Stimulated activated CD4-positive, alpha-beta T cell treated with anti-CD3 and anti-CD28 coated beads, Interleukin-15, amount 100 ng/mL, for 24 hours (primary cell): ENCODE measurements around the gene EBP.

ENCODE experiments used
- DNase-seq: peaks from one replicate; pipeline ENCODE4 v3.0.0-alpha.2; 2020

EBP gene

DNA sequence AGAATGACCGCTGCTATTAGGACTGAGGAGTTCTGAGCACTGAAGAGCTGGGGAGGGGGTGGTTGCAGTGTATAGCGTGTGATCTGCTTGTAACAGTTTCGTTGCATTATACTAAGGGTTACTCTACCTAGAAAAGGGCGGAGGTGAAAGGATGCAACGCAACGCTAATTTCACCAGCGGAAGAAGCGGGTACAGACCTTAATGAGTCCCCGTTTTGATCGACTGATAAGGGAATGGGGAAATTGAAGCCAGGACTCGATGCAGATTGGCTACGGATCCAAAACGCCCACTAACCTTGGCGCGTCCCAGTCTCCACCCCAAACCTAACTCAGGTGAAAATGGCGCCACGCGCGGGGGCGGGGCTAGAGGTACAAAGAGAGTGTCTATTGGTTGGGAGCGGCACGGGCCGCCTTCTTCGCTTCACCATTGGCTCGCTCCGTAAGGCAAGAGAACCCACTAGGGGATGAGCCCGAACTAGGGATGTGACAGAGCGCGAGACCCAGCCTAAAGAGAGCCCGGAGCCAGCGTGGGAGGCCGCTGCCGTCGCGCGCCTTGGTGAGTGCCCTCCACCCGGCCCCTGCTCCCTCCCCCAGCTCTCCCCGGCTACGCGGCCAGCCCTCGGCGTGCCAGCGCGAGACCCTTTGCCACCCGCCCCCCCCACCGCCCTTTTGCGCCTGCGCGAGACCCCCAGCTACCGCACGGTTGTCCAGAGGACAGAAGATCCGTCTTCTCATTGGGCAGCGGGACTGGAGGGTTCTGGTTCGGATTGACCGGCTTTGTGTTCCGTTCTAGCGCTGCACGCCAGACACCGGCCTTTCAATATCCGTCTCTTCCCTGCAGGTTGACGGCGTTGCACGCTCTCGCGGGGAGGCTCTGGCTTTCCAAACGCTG lies at the start of gene EBP:
TSS of gene EBP (plus strand) at position 456 of the 891 bp plus-strand sequence. CDS start 1,964 bp downstream, outside the sequence.
- DNase-seq, result peak; percentile 96

DNA sequence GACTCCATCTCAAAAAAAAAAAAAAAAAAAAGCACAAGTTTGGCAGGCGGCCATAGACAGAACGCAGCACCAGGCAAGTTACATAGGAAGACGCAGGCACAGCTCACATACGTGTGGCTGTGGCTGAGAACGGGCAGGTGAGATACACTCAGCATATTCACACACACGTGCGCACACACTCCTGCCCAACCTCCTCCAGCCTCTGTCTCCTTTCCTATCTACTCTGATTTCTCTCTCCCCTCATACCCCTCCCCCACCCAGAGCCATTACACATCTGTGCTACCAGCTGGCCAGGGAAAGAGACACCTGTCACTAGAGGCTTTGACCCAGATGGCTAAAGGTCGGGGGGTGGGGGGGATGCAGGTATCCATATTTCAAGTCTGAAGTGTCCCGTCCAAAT lies 49.4 kb upstream of the EBP start:
- DNase-seq, result no peak

DNA sequence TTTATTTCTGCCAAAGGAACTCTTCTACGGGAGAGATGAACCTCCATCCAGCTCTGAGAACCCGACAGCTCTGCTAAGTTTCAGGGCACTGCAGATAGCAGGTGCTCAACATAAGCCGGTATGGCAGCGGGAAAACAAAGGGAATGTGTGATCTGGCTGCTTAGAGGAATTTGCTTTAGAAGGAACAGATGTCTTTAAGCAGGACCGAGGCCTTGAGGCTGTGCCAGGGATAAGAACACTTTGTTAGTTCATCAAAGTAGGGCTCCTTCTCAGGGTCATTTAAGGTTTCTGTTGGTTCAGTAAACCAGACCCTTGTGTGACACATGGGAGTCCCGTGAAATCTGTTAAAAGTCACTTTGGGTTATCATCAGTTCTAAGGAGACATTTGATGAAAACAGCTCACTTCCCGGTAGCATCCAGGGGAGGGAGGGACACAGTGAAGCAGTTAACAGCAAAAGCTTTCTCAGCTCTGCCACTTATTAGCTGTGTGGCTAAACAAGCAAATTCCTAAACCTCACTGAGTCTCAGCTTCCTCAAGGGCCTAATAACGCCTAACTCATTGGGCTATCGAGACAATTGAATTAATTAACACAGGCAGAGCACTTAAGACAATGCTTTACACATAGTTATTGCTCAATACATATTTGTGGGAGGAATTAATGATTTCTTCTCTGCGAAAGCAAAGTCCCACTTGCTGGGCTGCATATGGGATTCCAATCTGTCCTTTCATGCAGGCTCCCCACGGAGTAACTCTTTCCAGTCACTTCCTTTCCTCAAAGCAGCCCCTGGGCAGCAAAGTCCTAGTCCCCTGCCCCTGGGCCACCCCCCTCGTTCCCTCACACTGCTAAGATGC lies 48.5 kb upstream of the EBP start:
- DNase-seq, result no peak

DNA sequence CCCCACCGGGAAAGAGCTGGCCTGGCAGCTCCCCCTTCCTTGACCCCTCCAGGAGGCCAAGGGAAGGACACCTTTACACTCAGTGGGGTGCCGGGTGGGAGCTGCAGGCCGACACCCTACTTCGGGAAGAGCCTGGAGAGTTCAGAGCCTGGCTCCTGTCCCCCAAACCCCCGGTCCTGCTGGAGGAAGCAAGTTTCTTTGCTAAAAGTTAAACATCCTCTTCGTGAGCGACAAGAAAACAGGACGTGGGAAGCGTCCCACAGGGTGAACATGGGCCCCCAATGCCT lies 48.0 kb upstream of the EBP start:
- DNase-seq, result no peak

DNA sequence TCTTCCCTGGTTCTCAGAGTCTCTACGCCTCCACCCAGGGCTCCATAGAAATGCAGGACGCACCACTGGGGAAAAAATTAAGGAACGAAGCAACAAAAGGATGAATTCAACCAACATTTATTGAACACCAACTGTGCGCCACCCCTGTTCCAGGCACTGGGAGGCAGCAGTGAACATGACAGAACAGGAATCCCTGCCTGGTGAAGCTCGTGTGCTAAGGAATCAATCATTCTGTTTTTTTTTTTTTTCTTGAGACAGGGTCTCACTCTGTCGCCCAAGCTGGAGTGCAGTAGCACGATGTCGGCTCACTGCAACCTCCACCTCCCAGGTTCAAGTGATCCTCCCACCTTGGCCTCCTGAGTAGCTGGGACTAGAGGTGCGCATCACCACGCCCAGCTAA lies 47.5 kb upstream of the EBP start:
- peak; percentile 30 for DNase-seq

DNA sequence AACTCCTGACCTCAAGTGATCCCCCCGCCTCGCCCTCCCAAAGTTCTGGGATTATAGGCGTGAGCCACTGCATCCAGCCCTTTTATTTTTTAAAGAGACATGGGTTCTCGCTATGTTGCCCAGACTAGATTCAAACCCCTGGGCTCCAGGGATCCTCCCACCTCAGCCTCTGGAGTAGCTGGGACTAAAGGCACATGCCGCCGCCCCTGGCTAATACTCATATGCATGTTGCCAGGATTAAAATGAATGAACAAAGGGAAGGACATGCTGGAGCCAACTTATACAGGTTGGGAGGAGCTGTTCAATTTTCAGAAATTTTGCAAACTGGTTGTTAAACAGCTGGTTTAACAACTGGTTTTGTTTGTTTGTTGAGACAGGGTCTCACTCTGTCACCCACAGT lies 47.0 kb upstream of the EBP start:
- no peak for DNase-seq

DNA sequence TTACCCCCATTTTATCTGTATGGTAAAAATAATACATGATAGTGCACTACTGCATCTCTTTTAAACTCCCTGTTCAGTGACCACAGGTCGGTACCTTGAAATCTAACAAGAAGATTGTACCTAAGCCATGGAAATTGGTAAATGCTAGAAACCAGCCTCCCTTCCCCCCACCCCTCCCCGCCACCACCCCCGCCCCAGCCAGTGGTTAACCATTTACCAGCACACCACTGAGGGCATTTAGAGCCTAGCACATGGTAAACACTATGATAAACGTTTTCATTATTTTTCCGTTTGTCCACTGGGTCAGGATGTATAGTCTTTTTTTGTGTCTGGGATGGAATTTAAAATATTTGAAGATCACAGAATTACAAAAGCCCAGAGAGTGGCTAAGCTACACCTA lies 46.3 kb upstream of the EBP start:
- DNase-seq, result peak; percentile 28

DNA sequence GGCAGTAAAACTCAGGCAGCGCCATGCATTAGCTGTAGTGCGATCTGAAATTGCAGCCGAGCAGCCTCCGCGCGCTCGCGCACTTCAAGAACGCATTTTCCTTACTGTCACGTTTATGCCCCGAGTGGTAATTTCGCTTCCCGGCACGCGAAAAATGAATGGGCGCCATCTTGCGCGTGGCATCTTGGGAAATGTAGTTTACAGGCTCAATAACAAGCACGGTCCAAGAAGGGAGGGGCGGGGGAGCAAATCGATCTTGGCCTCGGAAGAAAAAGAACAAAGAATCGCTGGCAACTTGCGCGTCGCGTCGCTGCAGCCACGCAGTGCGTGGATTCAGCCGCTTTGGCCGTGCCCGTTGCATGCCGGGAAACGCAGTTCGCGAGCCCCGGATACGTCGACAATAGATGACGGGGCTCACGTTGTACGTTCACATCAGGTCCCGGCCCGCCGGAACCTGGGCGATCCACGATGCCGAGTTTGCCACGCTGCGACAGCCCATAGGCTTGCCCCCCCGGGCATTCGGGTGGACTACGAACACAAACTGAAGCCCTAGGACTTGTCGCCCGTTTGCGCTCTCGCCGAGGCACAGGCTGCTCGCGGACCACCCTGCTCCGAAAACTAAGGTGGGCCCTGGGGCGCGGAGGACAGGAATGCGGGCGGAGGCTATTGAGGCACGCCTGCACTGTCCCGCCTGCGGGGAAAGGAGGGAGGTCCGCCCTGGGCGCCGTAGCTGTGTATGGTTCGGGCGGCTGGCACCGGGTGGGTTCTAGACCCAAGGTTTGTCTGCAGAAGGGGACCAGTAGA lies 45.6 kb upstream of the EBP start, which contains the start of gene FTSJ1:
TSS of gene FTSJ1 (plus strand) at position 426 of the 804 bp plus-strand sequence. CDS start 1,849 bp downstream, outside the sequence.
- DNase-seq, result peak; percentile 89

DNA sequence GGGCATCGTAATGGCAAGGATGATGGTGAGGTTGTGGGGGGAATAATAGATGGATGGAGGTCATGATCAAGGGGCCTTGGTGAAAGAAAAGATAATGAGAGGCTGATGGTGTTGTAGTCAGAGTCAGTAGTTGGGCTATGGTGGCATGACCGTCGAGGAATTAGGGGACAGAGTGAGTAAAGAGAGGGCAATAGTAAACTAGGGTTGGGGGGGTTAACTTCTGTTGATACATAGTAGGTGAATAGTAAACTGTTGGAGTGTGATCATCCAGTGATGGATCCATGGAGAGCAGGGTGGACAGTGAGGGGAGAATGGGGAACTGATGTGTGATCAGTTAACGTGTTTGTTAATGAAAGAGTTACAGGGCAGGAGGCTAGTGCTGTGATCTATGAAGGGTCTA lies 44.7 kb upstream of the EBP start:
- DNase-seq, result no peak

DNA sequence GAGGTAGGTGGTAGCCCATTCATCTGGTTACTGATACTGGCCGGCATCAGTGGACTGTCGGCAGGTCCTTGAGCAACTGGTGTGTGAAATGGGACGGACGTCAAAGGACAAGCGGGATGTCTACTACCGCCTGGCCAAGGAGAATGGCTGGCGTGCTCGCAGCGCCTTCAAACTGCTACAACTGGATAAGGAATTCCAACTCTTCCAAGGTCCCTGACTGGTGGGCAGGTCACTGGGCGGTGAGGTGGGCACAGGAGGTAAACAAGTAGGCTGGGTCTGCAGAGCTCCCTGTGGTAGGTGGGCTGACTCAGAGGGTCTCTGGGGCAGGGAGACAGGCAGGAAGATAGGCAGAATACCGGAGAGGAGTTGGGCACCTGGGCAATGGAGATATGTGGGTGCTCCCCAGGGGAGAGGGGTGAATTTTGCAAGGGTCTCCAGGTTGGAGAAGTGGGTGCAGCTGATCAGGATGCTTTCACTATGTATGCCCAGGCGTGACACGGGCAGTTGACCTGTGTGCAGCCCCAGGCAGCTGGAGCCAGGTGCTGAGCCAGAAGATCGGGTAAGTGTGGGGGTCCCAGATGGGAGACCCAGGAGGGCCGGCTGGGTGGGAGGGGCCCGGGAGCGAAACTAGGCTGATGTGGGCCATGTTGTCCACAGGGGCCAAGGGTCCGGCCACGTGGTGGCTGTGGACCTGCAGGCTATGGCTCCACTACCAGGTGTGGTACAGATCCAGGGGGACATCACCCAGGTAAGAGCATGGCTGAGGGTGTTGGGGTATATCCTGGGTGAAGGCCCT lies 43.5 kb upstream of the EBP start:
- DNase-seq, result no peak

DNA sequence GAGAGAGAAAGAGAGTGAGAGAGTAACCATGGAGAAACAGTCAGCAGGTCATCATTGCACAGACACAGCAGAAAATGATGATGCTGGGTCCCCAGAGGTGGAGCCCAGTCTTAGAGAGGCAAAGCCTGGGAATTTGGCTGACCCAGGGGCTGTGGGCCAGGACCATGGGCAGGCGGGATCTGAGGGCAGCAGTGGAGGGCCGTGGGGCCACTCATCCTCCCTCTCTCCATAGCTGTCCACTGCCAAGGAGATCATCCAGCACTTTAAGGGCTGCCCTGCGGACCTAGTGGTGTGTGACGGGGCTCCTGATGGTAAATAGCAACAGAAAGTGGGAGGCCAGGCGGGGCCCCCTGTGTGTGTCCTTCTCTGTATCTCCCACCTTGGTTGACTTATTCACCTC lies 42.8 kb upstream of the EBP start:
- no peak for DNase-seq

DNA sequence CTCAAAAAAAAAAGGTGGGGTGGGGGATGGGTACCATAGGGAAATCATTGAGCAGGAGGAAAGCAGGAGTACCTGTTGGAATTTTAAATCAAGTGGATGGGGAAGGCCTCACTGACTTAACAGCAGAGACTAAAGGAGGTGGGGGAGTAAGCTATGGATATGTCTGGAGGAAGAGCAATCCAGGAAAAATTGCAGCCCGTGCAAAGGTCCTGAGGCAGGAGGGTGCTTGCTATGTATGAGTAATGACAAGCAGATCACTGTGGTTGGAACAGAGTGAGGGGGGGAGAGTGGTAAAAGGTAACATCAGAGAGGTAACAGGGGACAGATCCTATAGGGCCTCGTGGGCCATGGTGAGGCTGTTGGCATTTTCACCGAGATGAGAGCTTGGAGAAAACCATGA lies 41.5 kb upstream of the EBP start:
- DNase-seq, result no peak

DNA sequence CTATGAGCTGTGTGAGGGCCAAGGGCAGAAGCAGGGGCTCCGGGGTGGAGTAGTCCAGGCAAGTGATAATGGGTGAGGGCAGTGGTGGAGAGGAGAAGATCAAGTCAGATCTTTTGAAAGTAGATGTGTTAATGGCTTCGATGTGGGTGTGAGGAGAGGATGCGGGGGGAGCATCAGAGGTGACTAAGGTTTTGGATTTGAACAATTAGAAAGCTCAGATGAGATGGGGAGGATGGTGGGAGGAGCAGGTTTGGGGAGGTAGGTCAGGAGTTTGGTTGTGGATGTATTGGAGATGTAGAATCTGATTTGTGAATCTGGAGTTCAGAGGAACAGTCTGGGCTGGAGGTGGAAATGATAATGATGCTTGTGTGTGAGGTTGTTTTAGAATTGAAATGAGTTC lies 41.0 kb upstream of the EBP start:
- no peak for DNase-seq

DNA sequence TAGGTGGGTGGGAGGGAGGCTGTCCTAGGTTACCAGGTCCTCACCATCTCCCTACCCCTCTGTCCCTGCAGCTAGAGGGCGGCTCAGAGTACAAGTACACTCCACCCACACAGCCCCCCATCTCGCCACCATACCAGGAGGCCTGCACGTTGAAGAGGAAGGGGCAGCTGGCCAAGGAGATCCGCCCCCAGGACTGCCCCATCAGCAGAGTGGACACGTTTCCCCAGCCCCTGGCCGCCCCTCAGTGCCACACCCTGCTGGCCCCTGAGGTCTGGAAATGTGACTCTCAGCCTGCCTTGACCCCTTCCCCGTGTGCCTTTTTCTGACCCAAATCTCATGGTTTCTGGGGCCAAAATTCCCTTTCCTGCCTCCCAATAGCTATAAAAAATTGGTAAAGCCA lies 39.1 kb upstream of the EBP start:
- no peak for DNase-seq

DNA sequence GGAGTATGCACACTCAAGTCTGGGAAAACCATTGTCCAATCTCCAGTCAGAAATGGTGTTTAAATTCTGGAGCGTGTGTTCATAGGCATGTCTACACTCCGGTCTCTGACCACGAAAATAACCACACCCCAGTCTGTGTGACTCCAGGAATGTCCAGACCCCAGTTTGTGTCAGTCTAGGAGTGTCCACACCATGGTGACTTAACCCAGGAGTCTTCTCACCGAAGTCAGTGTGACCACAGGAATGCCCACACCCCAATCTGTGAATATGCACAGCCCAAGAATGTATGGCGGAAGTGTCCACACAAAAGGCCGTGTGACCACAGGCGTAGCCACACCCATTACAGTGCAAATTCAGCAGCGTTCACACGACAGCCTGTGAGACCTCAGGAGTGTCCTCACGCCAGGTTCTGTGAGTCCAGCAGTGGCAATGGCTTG lies 34.2 kb upstream of the EBP start:
- no peak for DNase-seq

DNA sequence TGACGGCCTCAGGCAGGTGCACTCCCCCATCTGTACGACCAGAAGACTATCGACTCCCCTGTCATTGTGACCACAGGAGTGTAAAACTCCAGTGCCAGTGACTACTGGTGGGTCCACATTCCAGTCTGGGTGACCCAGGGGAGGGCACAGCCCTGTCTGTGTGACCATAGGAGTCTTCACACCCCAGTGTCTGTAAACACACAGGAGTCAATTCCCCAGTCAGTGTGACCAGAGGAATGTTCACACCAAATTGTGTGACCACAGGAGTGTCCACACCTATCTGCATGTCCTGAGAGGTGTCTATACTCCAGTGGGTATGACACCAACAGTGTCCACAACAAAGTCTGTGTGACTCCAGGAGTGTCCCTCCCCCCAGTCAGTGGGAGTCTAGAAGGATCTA lies 33.6 kb upstream of the EBP start:
- DNase-seq, result no peak

DNA sequence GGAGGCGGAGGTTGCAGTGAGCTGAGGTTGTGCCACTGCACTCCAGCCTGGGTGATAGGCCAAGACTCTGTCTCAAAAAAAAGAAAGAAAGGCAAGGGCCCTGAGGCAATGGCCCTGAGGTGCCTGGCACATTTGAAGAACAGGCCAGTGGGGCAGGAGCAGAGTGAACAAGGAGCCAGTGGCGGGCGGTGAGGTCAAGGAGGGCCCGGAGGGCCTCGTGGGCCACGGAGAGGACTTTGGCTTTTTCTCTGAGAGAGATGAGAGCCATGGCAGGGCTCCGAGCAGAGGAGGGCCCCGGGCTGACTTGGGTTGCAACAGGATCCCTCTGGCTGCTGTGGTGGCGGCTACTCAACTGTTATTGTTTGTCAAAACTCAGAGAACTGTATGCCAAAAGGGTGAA lies 32.3 kb upstream of the EBP start:
- no peak for DNase-seq

DNA sequence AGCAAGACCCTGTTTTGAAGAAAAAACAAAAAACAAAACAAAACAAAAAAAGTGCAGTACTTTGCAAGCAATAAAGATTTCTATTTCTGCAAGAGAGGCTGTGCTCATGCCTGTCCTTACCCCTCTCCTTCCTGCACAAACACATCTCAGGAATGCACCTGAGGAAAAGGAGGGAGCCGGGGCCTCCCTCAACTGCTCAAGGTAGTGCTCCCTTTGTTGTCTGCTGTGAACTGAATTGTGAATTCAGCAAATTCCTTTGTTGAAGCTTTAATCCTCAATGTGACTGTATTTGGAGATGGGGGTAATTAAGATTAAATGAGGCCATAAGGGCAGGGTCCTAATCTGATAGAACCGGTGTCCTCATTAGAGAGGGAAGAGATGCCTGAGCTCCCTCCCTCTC lies 31.7 kb upstream of the EBP start:
- no peak for DNase-seq

DNA sequence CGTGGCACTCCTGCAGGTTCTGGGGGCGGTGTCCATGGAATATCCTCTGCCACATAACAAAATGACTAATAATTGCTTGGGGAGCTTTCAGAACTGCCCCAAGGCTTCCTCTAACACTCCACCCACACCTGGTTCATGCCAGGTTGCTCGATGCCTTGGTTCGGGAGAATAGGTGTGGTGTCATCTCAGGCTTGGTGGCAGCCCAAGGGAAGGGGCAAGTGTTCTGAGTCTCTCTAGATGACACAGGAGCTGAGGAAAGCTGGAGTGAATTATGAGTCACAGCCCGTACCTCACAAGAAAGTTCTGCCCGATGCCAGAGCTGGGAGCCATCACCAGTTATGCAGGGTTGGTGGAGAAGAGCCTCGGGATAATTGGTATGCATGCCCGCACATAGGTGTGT lies 30.9 kb upstream of the EBP start:
- no peak for DNase-seq

DNA sequence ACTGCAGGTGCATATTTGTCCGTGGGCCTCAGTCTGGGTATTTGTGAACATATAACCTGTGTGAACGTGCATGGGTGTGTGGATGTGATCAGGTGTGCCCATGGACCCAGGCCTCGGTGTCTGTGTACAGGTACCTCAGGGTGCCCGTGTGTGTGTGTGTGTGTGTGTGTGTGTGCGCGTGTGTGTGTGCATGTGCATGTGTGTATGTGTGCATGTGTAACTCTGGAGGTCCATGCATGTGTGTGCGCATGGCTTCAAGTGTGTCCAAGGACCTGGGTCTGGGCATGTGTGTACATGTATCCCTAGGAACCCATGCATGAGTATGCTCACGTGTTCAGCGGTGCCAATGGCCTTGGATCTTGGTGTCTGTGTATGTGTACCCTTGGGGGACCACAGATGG lies 29.8 kb upstream of the EBP start:
- no peak for DNase-seq

DNA sequence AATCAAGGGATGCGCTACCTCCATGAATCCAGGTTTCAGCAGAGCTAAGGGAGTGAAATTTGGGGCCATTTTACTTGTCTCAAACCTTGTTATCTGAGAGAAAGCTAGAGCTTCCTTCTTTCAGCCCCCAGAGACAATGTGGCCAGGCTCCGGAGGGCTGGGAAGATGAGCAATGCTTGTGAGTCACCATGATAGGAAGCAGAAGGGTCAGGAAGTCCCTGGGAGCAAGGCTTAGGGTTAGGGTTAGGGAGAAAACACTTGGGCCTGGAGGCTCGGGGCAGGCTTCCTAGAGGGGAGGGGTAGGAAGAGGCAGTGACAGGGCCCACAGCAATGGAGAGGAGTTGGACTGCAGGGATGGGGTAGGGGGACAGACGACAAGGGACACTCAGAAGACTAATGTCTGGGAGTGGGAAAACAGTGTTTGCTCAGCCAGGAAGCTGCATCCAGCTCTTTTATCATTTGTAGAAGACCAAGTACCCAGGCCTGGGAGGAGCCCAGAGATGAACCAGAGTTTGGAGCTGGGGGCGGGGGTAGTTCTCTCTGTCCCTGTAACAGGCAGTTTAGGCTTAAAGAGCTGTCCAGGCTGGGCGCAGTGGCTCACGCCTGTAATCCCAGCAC lies 29.2 kb upstream of the EBP start:
- no peak for DNase-seq

DNA sequence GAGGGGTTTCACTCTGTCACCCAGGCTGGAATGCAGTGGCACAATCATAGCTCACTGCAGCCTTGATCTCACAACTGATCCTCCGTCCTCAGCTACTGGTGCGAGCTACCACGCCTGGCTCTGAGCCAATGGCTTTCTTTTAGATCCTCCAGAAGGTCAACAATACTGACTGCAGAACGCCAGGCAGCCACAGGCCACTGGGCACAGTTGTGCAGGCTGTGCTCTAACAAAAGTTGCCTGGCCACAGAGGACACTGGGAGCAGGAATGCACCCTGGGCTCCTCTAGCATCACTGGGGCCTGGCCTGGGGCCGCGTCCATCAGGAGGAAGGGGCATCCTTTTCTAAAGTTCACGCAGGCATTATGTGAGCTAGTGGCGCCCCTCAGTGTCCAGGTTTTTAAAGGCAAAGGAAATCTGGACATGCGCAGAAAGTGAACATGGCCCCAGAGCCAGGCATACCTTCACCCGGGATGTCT lies 27.7 kb upstream of the EBP start:
- DNase-seq, result peak; percentile 17
